ENCODE data around the gene PITPNB.

Gene PITPNB

GRCh38 chr22:27947448-27947847 is 28.4 kb upstream of the PITPNB start:
- DNase-seq (ENCODE audit: low read depth), result no peak
- Histone ChIP-seq H3K27me3 (replicated peaks; ENCODE audit: control insufficient read depth, insufficient read depth, low read length) (no peaks in the 10 kb centered on the region), H3K4me1 (ENCODE audit: control insufficient read depth, insufficient read depth, low read length) (peaks cover 9% of the 10 kb centered on the region), H3K9ac (ENCODE audit: low read length) (no peak overlapping the region), H3K36me3 (ENCODE audit: control insufficient read depth, insufficient read depth, low read length, severe bottlenecking) (no peaks in the 10 kb centered on the region), H3K4me3 (ENCODE audit: low read length) (no peak overlapping the region), H3K9me3 (ENCODE audit: control insufficient read depth, low read length) (no peaks in the 10 kb centered on the region)

- DNase-seq (ENCODE audit: low read depth), result no peak
- no peaks in the 10 kb centered on the region for H3K9me3 ChIP-seq (ENCODE audit: control insufficient read depth, low read length)
- H3K9ac ChIP-seq (ENCODE audit: low read length), result no peak overlapping the region
- no peaks in the 10 kb centered on the region for H3K36me3 ChIP-seq (ENCODE audit: control insufficient read depth, insufficient read depth, low read length, severe bottlenecking)
- H3K4me3 ChIP-seq (ENCODE audit: low read length), result no peak overlapping the region
- no peaks in the 10 kb centered on the region for H3K27me3 ChIP-seq (replicated peaks; ENCODE audit: control insufficient read depth, insufficient read depth, low read length)
- no peaks in the 10 kb centered on the region for H3K4me1 ChIP-seq (ENCODE audit: control insufficient read depth, insufficient read depth, low read length)
These were observed 22.1 kb upstream of the PITPNB start for GRCh38 chr22:27941143-27941542.

GRCh38 chr22:27937453-27937852 is 18.4 kb upstream of the PITPNB start:
- Histone ChIP-seq H3K36me3 (ENCODE audit: control insufficient read depth, insufficient read depth, low read length, severe bottlenecking) (no peaks in the 10 kb centered on the region), H3K9ac (ENCODE audit: low read length) (no peak overlapping the region), H3K4me3 (ENCODE audit: low read length) (no peak overlapping the region), H3K27me3 (replicated peaks; ENCODE audit: control insufficient read depth, insufficient read depth, low read length) (no peaks in the 10 kb centered on the region), H3K4me1 (ENCODE audit: control insufficient read depth, insufficient read depth, low read length) (no peaks in the 10 kb centered on the region), H3K9me3 (ENCODE audit: control insufficient read depth, low read length) (no peaks in the 10 kb centered on the region)
- no peak for DNase-seq (ENCODE audit: low read depth)

- no peaks in the 10 kb centered on the region for H3K36me3 ChIP-seq (ENCODE audit: control insufficient read depth, insufficient read depth, low read length, severe bottlenecking)
- no peaks in the 10 kb centered on the region for H3K27me3 ChIP-seq (replicated peaks; ENCODE audit: control insufficient read depth, insufficient read depth, low read length)
- no peaks in the 10 kb centered on the region for H3K9me3 ChIP-seq (ENCODE audit: control insufficient read depth, low read length)
- H3K4me3 ChIP-seq (ENCODE audit: low read length), result no peak overlapping the region
- H3K9ac ChIP-seq (ENCODE audit: low read length), result no peak overlapping the region
- H3K4me1 ChIP-seq (ENCODE audit: control insufficient read depth, insufficient read depth, low read length), result no peaks in the 10 kb centered on the region
- no peak for DNase-seq (ENCODE audit: low read depth)
These were observed 16.8 kb upstream of the PITPNB start for GRCh38 chr22:27935897-27936296.

- Histone ChIP-seq H3K27me3 (replicated peaks; ENCODE audit: control insufficient read depth, insufficient read depth, low read length) (no peaks in the 10 kb centered on the region), H3K4me1 (ENCODE audit: control insufficient read depth, insufficient read depth, low read length) (no peaks in the 10 kb centered on the region), H3K9ac (ENCODE audit: low read length) (no peak overlapping the region), H3K4me3 (ENCODE audit: low read length) (no peak overlapping the region), H3K9me3 (ENCODE audit: control insufficient read depth, low read length) (no peaks in the 10 kb centered on the region), H3K36me3 (ENCODE audit: control insufficient read depth, insufficient read depth, low read length, severe bottlenecking) (no peaks in the 10 kb centered on the region)
- DNase-seq (ENCODE audit: low read depth), result no peak
These were observed 15.0 kb upstream of the PITPNB start for GRCh38 chr22:27934069-27934468.

- Histone ChIP-seq H3K9ac (ENCODE audit: low read length) (no peak overlapping the region), H3K27me3 (replicated peaks; ENCODE audit: control insufficient read depth, insufficient read depth, low read length) (no peaks in the 10 kb centered on the region), H3K9me3 (ENCODE audit: control insufficient read depth, low read length) (no peaks in the 10 kb centered on the region), H3K4me1 (ENCODE audit: control insufficient read depth, insufficient read depth, low read length) (no peaks in the 10 kb centered on the region), H3K4me3 (ENCODE audit: low read length) (no peak overlapping the region), H3K36me3 (ENCODE audit: control insufficient read depth, insufficient read depth, low read length, severe bottlenecking) (no peaks in the 10 kb centered on the region)
- DNase-seq (ENCODE audit: low read depth), result no peak
These were observed 14.3 kb upstream of the PITPNB start for GRCh38 chr22:27933186-27933983.

GRCh38 chr22:27930331-27931060 is 11.4 kb upstream of the PITPNB start:
- H3K36me3 ChIP-seq (ENCODE audit: control insufficient read depth, insufficient read depth, low read length, severe bottlenecking), result no peaks in the 10 kb centered on the region
- DNase-seq (ENCODE audit: low read depth), result peak; percentile 62
- H3K4me1 ChIP-seq (ENCODE audit: control insufficient read depth, insufficient read depth, low read length), result no peaks in the 10 kb centered on the region
- H3K27me3 ChIP-seq (replicated peaks; ENCODE audit: control insufficient read depth, insufficient read depth, low read length), result no peaks in the 10 kb centered on the region
- H3K9ac ChIP-seq (ENCODE audit: low read length), result no peak overlapping the region
- H3K4me3 ChIP-seq (ENCODE audit: low read length), result no peak overlapping the region
- H3K9me3 ChIP-seq (ENCODE audit: control insufficient read depth, low read length), result peaks cover 4% of the 10 kb centered on the region

GRCh38 chr22:27927608-27928007 is 8.6 kb upstream of the PITPNB start:
- Histone ChIP-seq H3K9ac (ENCODE audit: low read length) (no peak overlapping the region), H3K4me3 (ENCODE audit: low read length) (no peak overlapping the region), H3K36me3 (ENCODE audit: control insufficient read depth, insufficient read depth, low read length, severe bottlenecking) (no peaks in the 10 kb centered on the region), H3K9me3 (ENCODE audit: control insufficient read depth, low read length) (peaks cover 4% of the 10 kb centered on the region), H3K27me3 (replicated peaks; ENCODE audit: control insufficient read depth, insufficient read depth, low read length) (no peaks in the 10 kb centered on the region), H3K4me1 (ENCODE audit: control insufficient read depth, insufficient read depth, low read length) (no peaks in the 10 kb centered on the region)
- DNase-seq (ENCODE audit: low read depth), result no peak

GRCh38 chr22:27925331-27925730 is 6.3 kb upstream of the PITPNB start:
- Histone ChIP-seq H3K9ac (ENCODE audit: low read length) (no peak overlapping the region), H3K9me3 (ENCODE audit: control insufficient read depth, low read length) (peaks cover 4% of the 10 kb centered on the region), H3K4me1 (ENCODE audit: control insufficient read depth, insufficient read depth, low read length) (peaks cover 4% of the 10 kb centered on the region), H3K27me3 (replicated peaks; ENCODE audit: control insufficient read depth, insufficient read depth, low read length) (no peaks in the 10 kb centered on the region), H3K4me3 (ENCODE audit: low read length) (no peak overlapping the region), H3K36me3 (ENCODE audit: control insufficient read depth, insufficient read depth, low read length, severe bottlenecking) (no peaks in the 10 kb centered on the region)
- DNase-seq (ENCODE audit: low read depth), result no peak

- peaks cover 36% of the 10 kb centered on the region for H3K4me1 ChIP-seq (ENCODE audit: control insufficient read depth, insufficient read depth, low read length)
- H3K9ac ChIP-seq (ENCODE audit: low read length), result peak overlapping the region; percentile 93
- no peaks in the 10 kb centered on the region for H3K9me3 ChIP-seq (ENCODE audit: control insufficient read depth, low read length)
- no peaks in the 10 kb centered on the region for H3K36me3 ChIP-seq (ENCODE audit: control insufficient read depth, insufficient read depth, low read length, severe bottlenecking)
- H3K4me3 ChIP-seq (ENCODE audit: low read length), result peak overlapping the region; percentile 95
- H3K27me3 ChIP-seq (replicated peaks; ENCODE audit: control insufficient read depth, insufficient read depth, low read length), result no peaks in the 10 kb centered on the region
- DNase-seq (ENCODE audit: low read depth), result peak; percentile 82
These were observed 1.1 kb upstream of the PITPNB start for GRCh38 chr22:27919942-27920755.
